Tibial nerve (tissue), 4 donors: ENCODE measurements around the gene MRPS27. TPM values are rescaled to one million over a fixed set of nuclear protein-coding genes. Genes with fewer than 3 reads are reported as not detected.

Experiments used
- DNase-seq, 2 donors: peaks; one replicate each; pipeline ENCODE4 v3.0.0-alpha.2; 2019; ENCODE audit warnings: low spot score in 2 of 2
- H3K27ac ChIP-seq, 4 donors: fragments of 200-600 bp; sonication (generic) in 3 of 4; one replicate each; pipeline ENCODE4 v1.5.1; 2017 to 2019; ENCODE audit warnings: mild to moderate bottlenecking in 1 of 4
- H3K27me3 ChIP-seq, 2 donors: fragments of 200-600 bp; sonication (generic) in 1 of 2; one replicate each; pipeline versions ENCODE4 v1.5.1 to v1.6.0; 2017 to 2019
- H3K36me3 ChIP-seq, 3 donors: fragments of 200-600 bp; sonication (generic); one replicate each; pipeline ENCODE4 v1.5.1; 2018 to 2019
- H3K4me1 ChIP-seq, 4 donors: fragments of 200-600 bp; sonication (generic) in 3 of 4; one replicate each; pipeline ENCODE4 v1.5.1; 2017 to 2019
- H3K4me3 ChIP-seq, 4 donors: fragments of 200-600 bp; sonication (generic) in 3 of 4; one replicate each; pipeline ENCODE4 v1.5.1; 2017 to 2019; ENCODE audit warnings: mild to moderate bottlenecking in 1 of 4, moderate library complexity in 1 of 4
- H3K9me3 ChIP-seq, 4 donors: fragments of 200-600 bp; sonication (generic) in 3 of 4; one replicate each; pipeline ENCODE4 v1.5.1; 2017 to 2019
- CTCF ChIP-seq, 5 experiments: fragments of 200-600 bp in 3 of 5; fragments of 450-650 bp in 2 of 5; sonication (generic) in 3 of 5; IDR thresholded peaks; one replicate each; pipeline ENCODE4 v1.5.1; 2016 to 2019; ENCODE audit warnings: antibody characterized with exemption in 5 of 5, mild to moderate bottlenecking in 3 of 5, moderate library complexity in 2 of 5
- EP300 ChIP-seq, 2 donors: sonication (generic); formaldehyde crosslinking; IDR thresholded peaks; one replicate each; pipeline ENCODE4 v1.6.1; 2017; ENCODE audit warnings: antibody characterized with exemption in 2 of 2, mild to moderate bottlenecking in 1 of 2
- POLR2A ChIP-seq, 2 donors: fragments of 450-650 bp; IDR thresholded peaks; one replicate each; pipeline ENCODE4 v1.6.1; 2017; ENCODE audit warnings: antibody characterized with exemption in 2 of 2, mild to moderate bottlenecking in 2 of 2, moderate library complexity in 2 of 2
- WGBS, 2 donors: methylation state at CpG; one replicate each; pipeline ENCODE4 v1.1.5; 2018; 5-methylcytosine and 5-hydroxymethylcytosine counted together
- total RNA-seq, 4 donors: library from RNA; depleted of rRNA; stranded (reverse); fragments of >200 nt; gene quantifications; one replicate each; pipeline ENCODE4 v1.1.0, GENCODE V29; 2016

The MRPS27 gene
- total RNA-seq, 4 donors from 2014 or later, result 44.4 to 59.0 (median 47.4) TPM

DNA sequence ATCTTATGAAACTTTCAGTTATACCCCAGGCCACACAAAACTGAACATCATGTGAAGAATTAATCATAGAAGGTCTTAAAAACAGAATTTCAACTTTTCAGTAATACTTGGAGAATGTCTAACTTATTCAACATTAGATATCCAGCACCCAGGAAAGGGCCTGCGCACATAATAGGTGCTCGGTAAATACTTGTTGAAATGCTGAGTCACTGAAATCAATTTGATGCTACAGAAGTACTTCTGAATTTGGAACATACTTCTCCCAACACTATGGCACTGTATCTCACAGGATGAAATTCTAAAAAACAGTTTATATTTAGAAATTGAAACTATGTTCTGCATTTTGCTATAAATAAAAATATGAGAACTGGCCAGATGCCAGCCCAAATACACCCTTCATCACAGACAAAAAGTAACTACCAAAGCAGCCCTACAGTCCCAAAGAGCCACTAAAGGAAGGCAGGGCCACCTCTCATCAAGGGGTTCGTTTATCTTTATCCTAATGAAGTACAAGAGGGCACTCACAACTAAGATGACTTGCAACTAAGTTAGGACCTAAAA is 26.5 kb downstream of the MRPS27 start:
- H3K27me3 ChIP-seq, result no peaks in the 10 kb centered on the region
- 77 to 82% methylated on average over 3 of the region's 3 CpGs for WGBS, 2 donors
- TF ChIP-seq POLR2A (IDR thresholded peaks at IDR 0.05) (no peak), EP300 (IDR thresholded peaks at IDR 0.05) (no peak), CTCF (IDR thresholded peaks at IDR 0.05) (no peak)
- H3K4me1 ChIP-seq, result peaks cover 0 to 11% (median 0%) of the 10 kb centered on the region in 4 donors
- peaks cover 0 to 27% (median 4%) of the 10 kb centered on the region in 3 donors for H3K36me3 ChIP-seq
- no peak for DNase-seq
- no peaks in the 10 kb centered on the region for H3K9me3 ChIP-seq
- H3K4me3 ChIP-seq, result no peak overlapping the region
- no peak overlapping the region for H3K27ac ChIP-seq

DNA sequence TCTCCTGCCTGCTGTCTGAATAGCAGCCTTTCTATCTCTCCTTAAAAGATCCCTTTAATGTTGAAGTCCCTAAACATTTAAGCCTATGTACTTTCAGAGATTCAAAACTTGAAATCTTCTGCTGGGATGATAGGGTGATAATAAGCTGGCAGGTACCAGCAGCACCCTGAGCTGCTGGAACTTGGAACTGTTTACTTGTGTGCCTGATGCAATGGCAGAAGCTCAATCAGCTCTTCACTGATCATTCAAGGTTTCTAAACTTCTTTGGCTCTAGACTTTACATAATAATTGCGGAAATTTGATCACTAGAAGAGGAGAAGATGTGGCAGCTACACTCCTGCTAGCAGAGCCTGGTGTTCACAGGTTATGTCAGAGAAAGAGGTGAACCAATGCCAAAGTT is 27.6 kb downstream of the MRPS27 start:
- Histone ChIP-seq H3K4me3 (no peak overlapping the region), H3K27ac (no peak overlapping the region), H3K9me3 (no peaks in the 10 kb centered on the region), H3K27me3 (no peaks in the 10 kb centered on the region), H3K36me3 (peaks cover 0 to 37% (median 4%) of the 10 kb centered on the region in 3 donors), H3K4me1 (peaks cover 0 to 11% (median 0%) of the 10 kb centered on the region in 4 donors)
- 96 to 100% methylated on average over 1 of the region's 1 CpG for WGBS, 2 donors
- TF ChIP-seq CTCF (IDR thresholded peaks at IDR 0.05) (no peak), POLR2A (IDR thresholded peaks at IDR 0.05) (no peak), EP300 (IDR thresholded peaks at IDR 0.05) (no peak)
- no peak for DNase-seq

DNA sequence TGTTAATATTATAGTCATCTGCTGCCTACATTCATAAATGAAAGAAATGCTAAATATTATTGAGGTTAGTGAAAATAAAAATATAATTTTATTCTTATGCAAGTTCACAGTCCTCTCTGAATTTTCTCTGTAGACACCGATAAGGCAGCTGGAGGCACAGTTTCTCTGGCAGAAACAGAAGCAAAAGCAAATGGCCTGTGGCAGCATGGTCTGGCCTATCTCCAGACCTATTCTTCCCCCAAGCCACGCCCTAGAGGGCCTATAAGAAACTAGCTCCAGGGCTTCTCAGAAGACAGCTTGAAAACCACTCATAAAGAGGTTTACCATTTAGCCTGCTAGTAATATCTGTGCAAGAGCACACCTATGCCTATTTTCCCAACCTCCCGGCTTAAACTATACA is 28.4 kb downstream of the MRPS27 start:
- 95% methylated on average over 3 of the region's 3 CpGs for WGBS, 2 donors

GRCh38 chr5:72290356-72291133 is 29.5 kb downstream of the MRPS27 start:
- Histone ChIP-seq H3K36me3 (peaks cover 0 to 29% (median 4%) of the 10 kb centered on the region in 3 donors), H3K9me3 (no peaks in the 10 kb centered on the region), H3K27me3 (no peaks in the 10 kb centered on the region), H3K4me1 (peaks cover 0 to 11% (median 0%) of the 10 kb centered on the region in 4 donors), H3K4me3 (no peak overlapping the region), H3K27ac (no peak overlapping the region)
- TF ChIP-seq EP300 (IDR thresholded peaks at IDR 0.05) (no peak), CTCF (IDR thresholded peaks at IDR 0.05) (no peak), POLR2A (IDR thresholded peaks at IDR 0.05) (no peak)
- WGBS, 2 donors, result 90 to 92% methylated on average over 6 of the region's 6 CpGs
- no peak for DNase-seq

More for the DNA sequence above, 28.4 kb downstream of the MRPS27 start:
- peaks cover 0 to 37% (median 4%) of the 10 kb centered on the region in 3 donors for H3K36me3 ChIP-seq
- no peaks in the 10 kb centered on the region for H3K27me3 ChIP-seq
- no peaks in the 10 kb centered on the region for H3K9me3 ChIP-seq
- H3K4me1 ChIP-seq, result peaks cover 0 to 11% (median 0%) of the 10 kb centered on the region in 4 donors
- no peak for DNase-seq
- TF ChIP-seq CTCF (IDR thresholded peaks at IDR 0.05), result no peak
- TF ChIP-seq EP300 (IDR thresholded peaks at IDR 0.05), result no peak
- TF ChIP-seq POLR2A (IDR thresholded peaks at IDR 0.05), result no peak
- no peak overlapping the region for H3K4me3 ChIP-seq
- no peak overlapping the region for H3K27ac ChIP-seq

DNA sequence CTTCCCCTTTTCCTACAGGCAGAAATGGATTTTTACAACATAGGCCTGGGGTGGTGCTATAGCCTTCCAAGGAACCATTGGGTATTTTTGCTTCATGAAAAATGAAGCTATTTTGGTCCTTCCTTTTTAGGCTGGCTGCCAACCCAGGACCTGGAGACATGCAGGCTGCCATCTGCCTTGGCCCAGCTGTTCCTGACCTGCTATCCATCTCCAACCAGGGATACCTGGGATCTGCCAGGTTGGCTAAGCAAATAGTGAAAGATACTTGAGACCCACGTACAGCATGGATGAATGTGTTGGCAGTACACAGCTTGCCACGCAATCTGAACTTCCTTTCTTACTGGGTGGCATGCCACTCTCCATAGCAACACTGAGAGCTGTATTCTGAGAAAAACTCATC is 31.1 kb downstream of the MRPS27 start:
- H3K36me3 ChIP-seq, result peaks cover 0 to 25% (median 4%) of the 10 kb centered on the region in 3 donors
- no peaks in the 10 kb centered on the region for H3K27me3 ChIP-seq
- H3K4me3 ChIP-seq, result no peak overlapping the region
- no peak for DNase-seq
- TF ChIP-seq POLR2A (IDR thresholded peaks at IDR 0.05) (no peak), CTCF (IDR thresholded peaks at IDR 0.05) (no peak), EP300 (IDR thresholded peaks at IDR 0.05) (no peak)
- no peaks in the 10 kb centered on the region for H3K9me3 ChIP-seq
- no peak overlapping the region for H3K27ac ChIP-seq
- 90 to 97% methylated on average over 2 of the region's 2 CpGs for WGBS, 2 donors
- peaks cover 0 to 12% (median 0%) of the 10 kb centered on the region in 4 donors for H3K4me1 ChIP-seq
